Trophoblast cell (in vitro differentiated cells and primary cell): ENCODE results near the gene FN1.

Experiments
- DNase-seq, 2 donors: peaks; one replicate each; pipeline ENCODE4 v3.0.0-alpha.2; 2016
- H2AFZ ChIP-seq: 2 replicates; pipeline ENCODE4 v1.6.1; 2013; ENCODE audit warnings: low read length, moderate library complexity, mild to moderate bottlenecking; ENCODE audit not compliant: insufficient read depth, poor library complexity
- H2AK5ac ChIP-seq: 2 replicates; pipeline ENCODE4 v1.6.1; 2013; ENCODE audit warnings: mild to moderate bottlenecking, low read length
- H2BK120ac ChIP-seq: 2 replicates; pipeline ENCODE4 v1.6.1; 2013; ENCODE audit warnings: low read length, mild to moderate bottlenecking, moderate library complexity; ENCODE audit not compliant: insufficient read depth, poor library complexity
- H2BK12ac ChIP-seq: 2 replicates; pipeline ENCODE4 v1.6.1; 2013; ENCODE audit warnings: mild to moderate bottlenecking, low read length, moderate library complexity
- H2BK5ac ChIP-seq: 2 replicates; pipeline ENCODE4 v1.6.1; 2013; ENCODE audit warnings: low read length, low read depth, moderate library complexity, mild to moderate bottlenecking; ENCODE audit not compliant: poor library complexity
- H3K14ac ChIP-seq: 2 replicates; pipeline ENCODE4 v1.6.1; 2013; ENCODE audit warnings: mild to moderate bottlenecking, low read length
- H3K18ac ChIP-seq: 2 replicates; pipeline ENCODE4 v1.6.1; 2013; ENCODE audit warnings: mild to moderate bottlenecking, low read length
- H3K23ac ChIP-seq: 2 replicates; pipeline ENCODE4 v1.6.1; 2013; ENCODE audit warnings: low read length
- H3K27ac ChIP-seq: 2 replicates; pipeline ENCODE4 v1.5.1; 2013; ENCODE audit warnings: low read depth, mild to moderate bottlenecking, inconsistent platforms, low read length, moderate library complexity
- H3K27me3 ChIP-seq: 2 replicates; pipeline ENCODE4 v1.6.1; 2013; ENCODE audit warnings: inconsistent platforms, mild to moderate bottlenecking, low read length, moderate library complexity; ENCODE audit not compliant: insufficient read depth
- H3K36me3 ChIP-seq, 2 experiments: 1 replicate in 1 of 2; 2 replicates in 1 of 2; pipeline ENCODE4 v1.6.1; 2013; ENCODE audit warnings: low read length in 2 of 2, mild to moderate bottlenecking in 2 of 2, moderate library complexity in 1 of 2; ENCODE audit not compliant: insufficient read depth in 2 of 2, control insufficient read depth in 1 of 2
- H3K4ac ChIP-seq: 2 replicates; pipeline ENCODE4 v1.6.1; 2013; ENCODE audit warnings: low read depth, mild to moderate bottlenecking, low read length, moderate library complexity
- H3K4me1 ChIP-seq, 2 experiments: 1 replicate in 1 of 2; 2 replicates in 1 of 2; pipeline ENCODE4 v1.6.1; 2013; ENCODE audit warnings: low read length in 2 of 2, mild to moderate bottlenecking in 2 of 2, moderate library complexity in 1 of 2; ENCODE audit not compliant: insufficient read depth in 2 of 2, control insufficient read depth in 1 of 2
- H3K4me2 ChIP-seq: 2 replicates; pipeline ENCODE4 v1.6.1; 2013; ENCODE audit warnings: inconsistent platforms, mild to moderate bottlenecking, low read length, moderate library complexity
- H3K4me3 ChIP-seq: 2 replicates; pipeline ENCODE4 v1.5.1; 2013; ENCODE audit warnings: mild to moderate bottlenecking, low read depth, low read length, inconsistent platforms
- H3K79me1 ChIP-seq: one replicate; pipeline ENCODE4 v1.6.1; 2013; ENCODE audit warnings: low read length
- H3K79me2 ChIP-seq: 2 replicates; pipeline ENCODE4 v1.6.1; 2013; ENCODE audit warnings: low read length, mild to moderate bottlenecking; ENCODE audit not compliant: control insufficient read depth, insufficient read depth, poor library complexity
- H3K9ac ChIP-seq: 2 replicates; pipeline ENCODE4 v1.6.1; 2013; ENCODE audit warnings: mild to moderate bottlenecking, low read length
- H3K9me3 ChIP-seq: 2 replicates; pipeline ENCODE4 v1.6.1; 2013; ENCODE audit warnings: low read depth, mild to moderate bottlenecking, control low read depth, inconsistent platforms, low read length; ENCODE audit not compliant: insufficient read depth
- H4K12ac ChIP-seq: 2 replicates; pipeline ENCODE4 v1.6.1; 2013; ENCODE audit warnings: low read depth, mild to moderate bottlenecking, low read length, moderate library complexity
- H4K8ac ChIP-seq: 2 replicates; pipeline ENCODE4 v1.6.1; 2013; ENCODE audit warnings: low read depth, mild to moderate bottlenecking, low read length, moderate library complexity
- H4K91ac ChIP-seq: one replicate; pipeline ENCODE4 v1.6.1; 2013; ENCODE audit warnings: low read depth, mild to moderate bottlenecking, low read length, moderate library complexity
- WGBS: extraction: QIAGEN DNeasy Blood & Tissue Kit; methylation state at CpG from one replicate; pipeline ENCODE4 v1.1.7; 2013; ENCODE audit warnings: missing lambda C conversion rate; ENCODE audit not compliant: insufficient read length, insufficient coverage; ENCODE audit errors: extremely low coverage; 5-methylcytosine and 5-hydroxymethylcytosine counted together

Gene FN1

DNA sequence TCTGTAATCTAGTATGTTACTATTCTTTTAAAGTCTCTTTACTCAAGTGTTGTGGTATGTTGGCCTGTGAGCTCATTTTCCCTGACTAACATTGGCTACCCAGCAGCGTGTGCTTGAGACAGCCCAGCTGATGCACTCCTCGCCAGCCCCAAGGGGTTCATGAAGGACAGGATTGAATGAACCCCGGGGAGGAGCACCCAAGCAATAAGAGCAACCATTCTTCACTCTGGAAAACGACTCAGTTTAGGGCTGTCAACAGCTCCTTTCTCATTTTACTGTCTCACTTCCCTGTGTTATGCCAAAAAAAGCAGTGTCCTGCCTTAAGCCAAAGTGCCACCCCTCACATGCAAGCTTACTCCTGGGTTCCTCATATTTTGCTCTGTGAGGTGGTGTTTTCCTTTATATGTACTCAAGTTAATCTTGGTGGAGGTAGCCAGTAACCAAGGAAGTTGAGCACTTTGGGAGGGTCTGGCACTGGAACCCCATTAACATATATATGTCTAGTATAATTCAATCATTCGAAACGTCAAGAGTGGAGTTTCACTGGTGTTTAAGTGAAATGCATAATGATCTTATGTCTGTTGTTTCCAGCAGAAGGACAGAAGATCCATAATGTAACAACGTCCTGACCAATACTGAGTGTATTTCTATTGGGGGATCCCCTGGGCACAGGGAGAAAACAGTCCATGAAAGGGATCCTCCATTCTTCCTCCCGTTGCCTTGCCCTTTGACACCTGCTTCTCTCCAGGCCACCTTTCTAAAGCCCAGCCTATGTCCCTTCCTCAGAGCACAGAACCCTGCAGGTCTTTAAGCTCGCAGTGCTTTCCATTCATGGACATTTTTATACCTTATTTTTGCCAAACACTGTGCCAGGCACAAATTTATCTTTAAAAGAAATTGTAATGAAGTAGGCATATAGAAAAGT, 80.8 kb downstream of the FN1 start:
- H2BK5ac ChIP-seq: no peak overlapping the region
- H3K9ac ChIP-seq: no peak overlapping the region
- no peak overlapping the region for H3K18ac ChIP-seq
- H2AFZ ChIP-seq: no peak overlapping the region
- H3K4ac ChIP-seq: no peak overlapping the region
- H3K27ac ChIP-seq: no peak overlapping the region
- no CpG with 5 or more reads among the region's 9 CpGs for WGBS
- peak in 1 of 2 donors; percentile 11 for DNase-seq
- no peak overlapping the region for H3K14ac ChIP-seq
- no peak overlapping the region for H2AK5ac ChIP-seq
- no peak overlapping the region for H3K23ac ChIP-seq
- H4K91ac ChIP-seq: no peak overlapping the region
- no peak overlapping the region for H3K4me3 ChIP-seq
- no peaks in the 10 kb centered on the region for H3K79me1 ChIP-seq
- no peak overlapping the region for H4K12ac ChIP-seq
- no peak overlapping the region for H2BK12ac ChIP-seq
- no peaks in the 10 kb centered on the region for H3K27me3 ChIP-seq
- no peaks in the 10 kb centered on the region for H3K9me3 ChIP-seq
- H3K79me2 ChIP-seq: no peaks in the 10 kb centered on the region
- no peak overlapping the region for H3K4me2 ChIP-seq
- no peak overlapping the region for H4K8ac ChIP-seq
- H3K36me3 ChIP-seq: peaks cover 6 to 10% of the 10 kb centered on the region in 2 experiments
- H2BK120ac ChIP-seq: no peak overlapping the region
- H3K4me1 ChIP-seq: no peaks in the 10 kb centered on the region

- Histone ChIP-seq H3K27ac (no peak overlapping the region), H3K4me1 (peaks cover 0 to 2% of the 10 kb centered on the region in 2 experiments), H3K4ac (no peak overlapping the region), H3K9ac (no peak overlapping the region), H3K18ac (no peak overlapping the region), H3K23ac (no peak overlapping the region), H2BK5ac (no peak overlapping the region), H4K12ac (no peak overlapping the region), H4K8ac (no peak overlapping the region), H3K79me1 (no peaks in the 10 kb centered on the region), H3K9me3 (no peaks in the 10 kb centered on the region), H3K4me3 (no peak overlapping the region), H2BK12ac (no peak overlapping the region), H3K79me2 (no peaks in the 10 kb centered on the region), H2AK5ac (no peak overlapping the region), H3K14ac (no peak overlapping the region), H4K91ac (no peak overlapping the region), H3K36me3 (peaks cover 9 to 14% of the 10 kb centered on the region in 2 experiments), H2BK120ac (no peak overlapping the region), H3K27me3 (no peaks in the 10 kb centered on the region), H3K4me2 (no peak overlapping the region), H2AFZ (no peak overlapping the region)
- WGBS: no CpG with 5 or more reads among the region's 4 CpGs
- DNase-seq: peak in 1 of 2 donors; percentile 52
These were observed 83.3 kb downstream of the FN1 start for GRCh38 chr2:215352602-215353001.

GRCh38 chr2:215347878-215348277, 88.0 kb downstream of the FN1 start:
- Histone ChIP-seq H3K4me2 (no peak overlapping the region), H3K36me3 (peaks cover 24 to 38% of the 10 kb centered on the region in 2 experiments), H3K4me3 (no peak overlapping the region), H2AK5ac (no peak overlapping the region), H3K79me2 (no peaks in the 10 kb centered on the region), H3K4ac (no peak overlapping the region), H3K27ac (no peak overlapping the region), H4K91ac (no peak overlapping the region), H2BK5ac (no peak overlapping the region), H3K18ac (no peak overlapping the region), H3K79me1 (no peaks in the 10 kb centered on the region), H4K8ac (no peak overlapping the region), H2BK120ac (no peak overlapping the region), H2BK12ac (no peak overlapping the region), H3K14ac (no peak overlapping the region), H3K27me3 (no peaks in the 10 kb centered on the region), H3K9me3 (no peaks in the 10 kb centered on the region), H3K4me1 (peaks cover 0 to 2% of the 10 kb centered on the region in 2 experiments), H2AFZ (no peak overlapping the region), H3K23ac (no peak overlapping the region), H3K9ac (no peak overlapping the region), H4K12ac (no peak overlapping the region)
- DNase-seq: no peak

DNA sequence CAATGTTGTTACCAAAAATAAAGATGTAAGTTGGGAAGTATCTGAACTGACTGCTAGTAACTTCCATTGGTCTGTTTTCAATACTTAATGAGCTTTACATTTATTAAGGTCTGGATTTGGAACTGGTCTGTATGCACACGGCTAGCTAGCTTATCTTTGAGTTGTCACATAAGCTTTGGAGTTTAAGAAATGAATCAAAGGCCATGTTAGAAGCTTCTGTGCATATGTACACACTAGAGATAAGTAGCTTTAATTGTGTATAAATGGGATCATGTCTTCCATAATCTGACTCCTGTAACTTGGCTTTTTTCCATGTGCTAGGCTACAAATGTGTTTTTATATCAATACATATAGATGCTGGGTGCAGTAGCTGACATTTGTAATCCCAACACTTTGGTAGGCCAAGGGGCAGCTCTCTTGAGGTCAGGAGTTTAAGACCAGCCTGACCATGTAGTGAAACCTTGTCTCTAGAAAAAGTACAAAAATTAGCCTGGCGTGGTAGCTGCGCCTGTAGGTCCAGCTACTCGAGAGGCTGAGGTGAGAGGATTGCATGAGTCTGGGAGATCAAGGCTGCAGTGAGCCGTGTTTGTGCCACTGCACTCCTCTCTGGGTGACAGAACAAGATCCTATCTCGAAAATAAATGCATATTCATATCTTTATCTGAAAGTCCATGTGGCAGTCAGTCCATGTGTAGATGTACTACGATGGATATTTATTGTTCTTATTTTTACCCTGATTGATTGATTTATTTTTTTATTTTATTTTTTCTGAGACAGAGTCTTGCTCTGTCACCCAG, 96.8 kb downstream of the FN1 start:
- H3K36me3 ChIP-seq: peaks cover 16 to 33% of the 10 kb centered on the region in 2 experiments

More for the DNA sequence above, 96.8 kb downstream of the FN1 start:
- Histone ChIP-seq H3K18ac (no peak overlapping the region), H2BK5ac (no peak overlapping the region), H3K4ac (no peak overlapping the region), H4K12ac (no peak overlapping the region), H3K27me3 (no peaks in the 10 kb centered on the region), H2BK12ac (no peak overlapping the region), H2AK5ac (no peak overlapping the region), H2AFZ (no peak overlapping the region), H3K4me2 (no peak overlapping the region), H4K91ac (no peak overlapping the region), H2BK120ac (no peak overlapping the region), H3K14ac (no peak overlapping the region), H3K23ac (no peak overlapping the region), H3K79me1 (no peaks in the 10 kb centered on the region), H3K27ac (no peak overlapping the region), H3K79me2 (peaks cover 1% of the 10 kb centered on the region), H3K9ac (no peak overlapping the region), H3K4me3 (no peak overlapping the region), H3K4me1 (no peaks in the 10 kb centered on the region), H4K8ac (no peak overlapping the region), H3K9me3 (no peaks in the 10 kb centered on the region)
- WGBS: no CpG with 5 or more reads among the region's 7 CpGs
- DNase-seq: no peak
